K562 (cell line): ENCODE data around the gene RNF151. TPM values are rescaled to one million over a fixed set of nuclear protein-coding genes. Genes with fewer than 3 reads are reported as not detected.
A peak's percentile ranks its signal among the peaks of the same experiment; 100 is the strongest.

Experiments used
- ATF2 ChIP-seq: sonication (generic); formaldehyde crosslinking; IDR thresholded peaks from 2 replicates; pipeline ENCODE4 v1.8.1; 2022; ENCODE audit warnings: missing genetic modification reagents
- HDAC8 ChIP-seq: fragments of 450-650 bp; IDR thresholded peaks from 2 replicates; pipeline ENCODE4 v1.6.1; 2016; ENCODE audit warnings: mild to moderate bottlenecking, missing genetic modification characterization, moderate library complexity, missing compliant biosample characterization
- HES1 ChIP-seq: fragments of 450-650 bp; IDR thresholded peaks from 2 replicates; pipeline ENCODE4 v1.6.1; 2016; ENCODE audit warnings: low read depth, mild to moderate bottlenecking, moderate library complexity
- MBD2 ChIP-seq: sonication (generic); IDR thresholded peaks from 2 replicates; pipeline ENCODE4 v1.6.1; 2016; ENCODE audit warnings: low read depth, borderline replicate concordance
- MCM2 ChIP-seq: fragments of 450-650 bp; IDR thresholded peaks from 2 replicates; pipeline ENCODE4 v1.6.1; 2017; ENCODE audit warnings: low read depth, mild to moderate bottlenecking
- MLX ChIP-seq, 2 experiments: fragments of 450-650 bp in 1 of 2; sonication (generic) in 1 of 2; formaldehyde crosslinking; conservative IDR thresholded peaks; 2 replicates each; pipeline versions ENCODE4 v1.4.0 to v1.8.1; 2020 to 2022; ENCODE audit warnings: mild to moderate bottlenecking in 1 of 2, missing genetic modification reagents in 1 of 2
- NCOR1 ChIP-seq: fragments of 450-650 bp; IDR thresholded peaks from 2 replicates; pipeline ENCODE4 v1.6.1; 2016; ENCODE audit warnings: mild to moderate bottlenecking, moderate library complexity
- NR3C1 ChIP-seq: sonication (generic); formaldehyde crosslinking; IDR thresholded peaks from 2 replicates; pipeline ENCODE4 v1.8.1; 2022; ENCODE audit warnings: missing genetic modification reagents
- NR4A1 ChIP-seq, 2 experiments: fragments of 250-450 bp in 1 of 2; fragments of 450-650 bp in 1 of 2; sonication (Bioruptor Pico) in 1 of 2; IDR thresholded peaks; 2 replicates each; pipeline versions ENCODE4 v1.4.0 to v1.6.1; 2016 to 2020; ENCODE audit warnings: mild to moderate bottlenecking in 2 of 2, missing compliant biosample characterization in 1 of 2, missing genetic modification characterization in 1 of 2, moderate library complexity in 1 of 2
- PHB ChIP-seq: fragments of 250-450 bp; sonication (Bioruptor Pico); IDR thresholded peaks from 2 replicates; pipeline ENCODE4 v1.5.0; 2021
- POLR2A ChIP-seq: fragments of 450-650 bp; conservative IDR thresholded peaks from 2 replicates; pipeline ENCODE4 v1.6.1; 2016
- PREB ChIP-seq: sonication (generic); formaldehyde crosslinking; IDR thresholded peaks from 2 replicates; pipeline ENCODE4 v1.8.1; 2023; ENCODE audit warnings: mild to moderate bottlenecking, missing genetic modification reagents
- SIN3B ChIP-seq: fragments of 450-650 bp; IDR thresholded peaks from 2 replicates; pipeline ENCODE4 v1.6.1; 2017; ENCODE audit warnings: low read depth, mild to moderate bottlenecking, moderate library complexity
- SMARCA4 ChIP-seq: fragments of 450-650 bp; IDR thresholded peaks from 2 replicates; pipeline ENCODE4 v1.6.1; 2016
- TARDBP ChIP-seq: fragments of 450-650 bp; IDR thresholded peaks from 2 replicates; pipeline ENCODE4 v1.6.1; 2016
- ZBTB49 ChIP-seq: sonication (generic); formaldehyde crosslinking; IDR thresholded peaks from 2 replicates; pipeline ENCODE4 v1.8.0; 2022; ENCODE audit warnings: missing genetic modification reagents, mild to moderate bottlenecking, borderline replicate concordance
- ZC3H8 ChIP-seq: fragments of 450-650 bp; IDR thresholded peaks from 2 replicates; pipeline ENCODE4 v1.6.1; 2017
- ZNF280A ChIP-seq: fragments of 450-650 bp; IDR thresholded peaks from 2 replicates; pipeline ENCODE4 v1.6.1; 2018; ENCODE audit warnings: mild to moderate bottlenecking, low read depth; ENCODE audit not compliant: partially characterized antibody
- ZNF444 ChIP-seq: fragments of 250-450 bp; sonication (Bioruptor Pico); IDR thresholded peaks from 2 replicates; pipeline ENCODE4 v1.4.0; 2020; ENCODE audit warnings: mild to moderate bottlenecking, moderate library complexity
- ZSCAN32 ChIP-seq: fragments of 450-650 bp; formaldehyde crosslinking; IDR thresholded peaks from 2 replicates; pipeline ENCODE4 v1.4.0; 2020; ENCODE audit warnings: mild to moderate bottlenecking, moderate library complexity
- polyA plus RNA-seq, 8 experiments: library from polyadenylated mRNA; depleted of rRNA in 4 of 8; stranded (reverse) in 5 of 8; unstranded in 3 of 8; fragments of >200 nt; fragmentation: Nextera tagmentation in 2 of 8; fragmentation: Illumina TruSeq in 1 of 8; extraction: Ambion mirVana in 2 of 8; extraction: Trizol in 1 of 8; gene quantifications; 2 replicates each; pipeline versions ENCODE4 v1.2.1 to v1.2.3, GENCODE V29; 2011 to 2014; ENCODE audit warnings: inconsistent platforms in 1 of 8, missing spikeins in 1 of 8
- total RNA-seq, 7 experiments: library from RNA; depleted of rRNA in 6 of 7; stranded (reverse); fragments of >200 nt in 6 of 7; fragmentation: Illumina TruSeq in 2 of 7; extraction: Trizol in 2 of 7; gene quantifications; 2 replicates each; pipeline versions ENCODE4 v1.2.1 to v1.2.3, GENCODE V29; 2011 to 2021; ENCODE audit warnings: low replicate concordance in 1 of 7

RNF151 gene
- total and polyA plus RNA-seq, 9 of the 15 experiments (the other 6 are each of a cell fraction or from before 2014, with no cell fraction given): not detected

GRCh38 chr16:1964506-1965395, 1.9 kb upstream of the RNF151 start, which contains the start of gene RPS2 (continued):
- peak; percentile 69; the same call in 1 of the 2 replicates for TF ChIP-seq NR4A1 (CRISPR knock-in tag; IDR thresholded peaks at IDR 0.05)
- peak; percentile 46; the same call in 1 of the 2 replicates for TF ChIP-seq NR4A1 (tag; IDR thresholded peaks at IDR 0.05)
- TF ChIP-seq PHB: peak; percentile 77; the same call in 1 of the 2 replicates
- TF ChIP-seq MLX (CRISPR knock-in tag; conservative IDR thresholded peaks at IDR 0.05): peak in 1 of 2 experiments; percentile 53; a peak in 1 of 4 replicates
- TF ChIP-seq SIN3B: peak; percentile 94
- peak; percentile 83; the same call in 1 of the 2 replicates for TF ChIP-seq PREB
- TF ChIP-seq ZSCAN32 (CRISPR knock-in tag): 0 out of 2 replicates have a peak, but pooled peaks have one; percentile 10
- TF ChIP-seq HES1: no peak
- TF ChIP-seq ATF2 (CRISPR knock-in tag): no peak
- TF ChIP-seq ZC3H8: no peak
- peak; percentile 68 for TF ChIP-seq NCOR1
- TF ChIP-seq HDAC8 (tag): no peak; the same call in 1 of the 2 replicates
- TF ChIP-seq SMARCA4: no peak
- no peak for TF ChIP-seq ZNF280A
- TF ChIP-seq NR3C1: no peak
- TF ChIP-seq ZNF444 (CRISPR knock-in tag): no peak
- no peak for TF ChIP-seq TARDBP
- TF ChIP-seq POLR2A: peak; percentile 100
- TF ChIP-seq MCM2: no peak
- TF ChIP-seq MBD2: peak; percentile 94
- peak; percentile 84; the same call in 1 of the 2 replicates for TF ChIP-seq ZBTB49 (CRISPR knock-in tag)
